ENCODE data around the gene SFXN5.

The SFXN5 gene

DNA sequence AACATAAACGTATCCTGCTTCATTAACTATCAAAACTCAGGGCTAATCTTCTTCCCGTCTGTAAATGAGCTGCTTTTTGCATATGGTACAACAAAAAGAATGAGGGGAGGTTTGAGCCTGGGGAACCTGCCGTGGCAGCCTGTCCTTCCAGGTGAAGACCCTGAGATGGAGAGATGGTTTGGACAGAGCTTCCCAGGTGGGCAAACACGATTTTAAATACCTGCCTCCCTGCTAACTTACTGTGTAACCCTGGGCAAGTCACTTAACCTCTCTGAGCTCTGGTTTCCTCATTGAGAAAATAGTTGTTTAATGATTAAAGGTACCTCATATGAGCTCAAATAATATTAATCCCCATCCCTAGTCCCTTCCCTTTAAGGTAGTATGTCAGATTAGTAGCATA lies 145.1 kb downstream of the SFXN5 start:
- CTCF ChIA-PET, result interaction anchor here (0.8 to 4.8 kb wide), 8 partner anchors 12 to 287 kb away, joined by 3 to 38 read pairs (median 4); partner anchors contain the start of gene SPR
- POLR2A ChIA-PET, result no interaction called here
- no peak for DNase-seq (ENCODE audit: low read depth, low spot score)
- H3K4me3 ChIP-seq (ENCODE audit: low read depth, low read length), result no peak overlapping the region
- TF ChIP-seq, protein P1, sequence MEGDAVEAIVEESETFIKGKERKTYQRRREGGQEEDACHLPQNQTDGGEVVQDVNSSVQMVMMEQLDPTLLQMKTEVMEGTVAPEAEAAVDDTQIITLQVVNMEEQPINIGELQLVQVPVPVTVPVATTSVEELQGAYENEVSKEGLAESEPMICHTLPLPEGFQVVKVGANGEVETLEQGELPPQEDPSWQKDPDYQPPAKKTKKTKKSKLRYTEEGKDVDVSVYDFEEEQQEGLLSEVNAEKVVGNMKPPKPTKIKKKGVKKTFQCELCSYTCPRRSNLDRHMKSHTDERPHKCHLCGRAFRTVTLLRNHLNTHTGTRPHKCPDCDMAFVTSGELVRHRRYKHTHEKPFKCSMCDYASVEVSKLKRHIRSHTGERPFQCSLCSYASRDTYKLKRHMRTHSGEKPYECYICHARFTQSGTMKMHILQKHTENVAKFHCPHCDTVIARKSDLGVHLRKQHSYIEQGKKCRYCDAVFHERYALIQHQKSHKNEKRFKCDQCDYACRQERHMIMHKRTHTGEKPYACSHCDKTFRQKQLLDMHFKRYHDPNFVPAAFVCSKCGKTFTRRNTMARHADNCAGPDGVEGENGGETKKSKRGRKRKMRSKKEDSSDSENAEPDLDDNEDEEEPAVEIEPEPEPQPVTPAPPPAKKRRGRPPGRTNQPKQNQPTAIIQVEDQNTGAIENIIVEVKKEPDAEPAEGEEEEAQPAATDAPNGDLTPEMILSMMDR (IDR thresholded peaks at IDR 0.05; ENCODE audit: insufficient read depth, low read length, missing control alignments), result no peak

DNA sequence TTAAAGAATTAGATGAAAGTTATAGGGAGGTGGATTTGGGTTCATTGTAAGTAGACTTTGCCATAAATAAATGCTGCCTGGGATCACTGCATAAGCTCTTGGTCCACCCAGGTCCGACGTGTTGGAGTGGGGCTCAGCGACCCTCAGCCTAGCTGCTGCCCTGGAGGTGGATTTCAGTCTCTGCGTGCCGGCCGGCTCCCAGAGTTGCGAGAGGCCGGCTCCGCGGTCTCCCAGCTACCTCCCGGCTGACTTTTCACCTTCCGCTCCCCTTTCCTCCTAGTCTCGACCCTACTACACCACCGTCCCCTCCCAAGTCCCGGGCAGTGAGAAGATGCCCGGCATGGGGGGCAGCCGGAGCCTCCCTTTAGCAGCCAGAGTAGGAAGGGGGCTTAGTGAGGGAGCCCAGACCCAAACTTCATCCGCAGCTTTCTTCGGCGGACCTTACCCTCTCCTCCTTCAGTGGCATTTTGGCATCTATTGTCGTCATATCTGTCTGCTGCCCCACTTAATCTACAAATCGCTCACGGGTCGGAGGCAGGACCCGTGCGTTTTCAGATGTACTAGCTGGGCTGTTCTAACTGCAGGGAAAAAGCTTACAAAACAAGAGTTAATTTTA lies 146.1 kb downstream of the SFXN5 start:
- TF ChIP-seq, protein P1 (IDR thresholded peaks at IDR 0.05; ENCODE audit: insufficient read depth, low read length, missing control alignments), result no peak
- POLR2A ChIA-PET, result no interaction called here
- CTCF ChIA-PET, result interaction anchor here (1.1 to 4.8 kb wide), 7 partner anchors 8 to 252 kb away, joined by 3 to 38 read pairs (median 6); partner anchors contain the start of gene SPR
- H3K4me3 ChIP-seq (ENCODE audit: low read depth, low read length), result no peak overlapping the region
- no peak for DNase-seq (ENCODE audit: low read depth, low spot score)

DNA sequence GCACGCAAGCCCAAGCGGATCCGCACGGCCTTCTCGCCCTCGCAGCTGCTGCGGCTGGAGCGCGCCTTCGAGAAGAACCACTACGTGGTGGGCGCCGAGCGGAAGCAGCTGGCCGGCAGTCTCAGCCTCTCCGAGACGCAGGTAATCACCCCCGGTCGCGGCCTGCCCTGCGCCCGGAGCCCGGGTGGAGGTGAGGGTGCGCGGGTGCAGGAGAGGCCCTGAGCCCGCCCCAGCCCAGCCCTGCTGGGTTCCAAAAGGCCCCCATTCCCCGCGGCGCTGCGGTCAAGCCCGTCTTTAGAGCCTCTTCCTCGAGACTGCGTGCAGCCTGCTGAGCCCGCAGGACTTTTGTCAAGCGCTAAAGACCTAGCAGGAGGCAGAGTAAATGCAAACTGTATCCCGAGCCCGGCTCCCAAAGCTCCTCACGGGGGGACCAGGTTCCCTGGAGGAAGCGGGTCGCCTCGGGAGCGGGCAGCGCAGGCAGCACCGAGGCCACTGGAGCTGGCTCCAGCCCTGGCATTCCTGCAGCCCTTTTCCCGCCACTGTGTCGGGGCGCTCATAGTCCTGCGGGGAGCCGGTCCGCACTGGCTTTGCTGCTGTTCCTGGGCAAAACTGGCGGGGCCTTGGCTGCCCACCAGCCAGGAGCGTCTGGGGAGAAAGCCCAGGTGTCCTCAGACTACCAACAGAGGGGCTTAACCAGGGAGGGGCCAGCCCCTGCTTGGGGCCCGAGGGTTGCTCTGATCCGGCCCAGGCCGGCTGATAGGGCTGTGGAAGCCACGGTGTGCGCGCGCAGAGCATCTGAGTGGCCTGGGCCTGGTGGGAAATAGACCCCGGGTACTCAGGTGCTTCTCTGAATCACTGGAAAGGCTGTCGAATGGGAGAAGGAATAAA lies 146.9 kb downstream of the SFXN5 start:
- no peak overlapping the region for H3K4me3 ChIP-seq (ENCODE audit: low read depth, low read length)
- POLR2A ChIA-PET, result no interaction called here
- no peak for DNase-seq (ENCODE audit: low read depth, low spot score)
- TF ChIP-seq, protein P1 (IDR thresholded peaks at IDR 0.05; ENCODE audit: insufficient read depth, low read length, missing control alignments), result no peak
- CTCF ChIA-PET, result interaction anchor here (1.1 to 4.8 kb wide), 4 partner anchors 9 to 69 kb away, joined by 3 to 38 read pairs (median 4); partner anchors contain the start of gene SPR

DNA sequence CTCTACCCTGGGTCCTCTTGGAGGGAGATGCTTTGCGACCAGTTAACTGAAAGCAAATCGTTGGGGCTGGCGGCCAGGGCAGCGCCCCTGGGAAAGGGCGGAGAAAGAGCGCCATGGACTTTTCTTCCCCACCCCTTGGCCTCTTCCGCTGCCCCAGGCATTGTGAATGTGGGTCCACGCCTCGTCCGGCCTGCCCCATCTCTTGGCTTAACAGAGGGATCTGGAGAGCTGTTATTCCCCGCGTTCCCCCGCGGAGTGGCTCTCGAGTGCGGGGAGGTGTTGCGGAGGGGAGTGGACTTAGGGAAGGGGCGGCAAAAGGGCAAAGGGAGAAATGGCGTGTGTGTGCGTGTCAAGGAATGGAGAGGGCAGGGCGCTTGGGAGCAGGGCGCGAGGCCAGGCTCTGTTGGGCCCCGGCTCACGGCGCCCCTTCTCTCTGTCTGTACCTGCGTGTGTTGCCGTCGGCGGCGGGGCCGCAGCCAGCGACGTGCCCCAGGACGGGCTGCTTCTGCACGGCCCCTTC lies 147.6 kb downstream of the SFXN5 start:
- H3K4me3 ChIP-seq (ENCODE audit: low read depth, low read length), result no peak overlapping the region
- ChIA-PET CTCF (interaction anchor here (0.8 to 1.4 kb wide), 3 partner anchors 9 to 163 kb away, joined by 3 read pairs; no protein-coding TSS in a partner anchor), POLR2A (no interaction called here)
- no peak for DNase-seq (ENCODE audit: low read depth, low spot score)
- TF ChIP-seq, protein P1 (IDR thresholded peaks at IDR 0.05; ENCODE audit: insufficient read depth, low read length, missing control alignments), result no peak

DNA sequence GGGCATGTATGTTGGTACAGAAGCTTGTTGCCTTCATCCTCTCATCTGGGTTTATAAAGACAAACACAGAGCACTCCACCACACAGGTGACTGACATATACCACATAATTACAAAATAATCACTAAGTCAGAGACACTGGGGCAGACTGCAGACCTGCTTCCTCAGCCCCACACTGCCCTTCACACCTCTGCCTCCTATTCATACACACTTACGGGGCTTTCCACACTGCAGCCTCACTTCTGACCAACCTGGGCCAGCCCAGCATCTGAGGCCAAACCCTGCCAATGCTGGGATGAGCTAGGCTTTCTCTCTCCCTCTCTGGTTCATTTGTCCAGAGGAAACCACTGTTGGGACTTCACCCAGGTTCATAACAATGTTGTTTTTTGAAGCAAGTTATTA lies 149.7 kb downstream of the SFXN5 start:
- no peak for DNase-seq (ENCODE audit: low read depth, low spot score)
- H3K4me3 ChIP-seq (ENCODE audit: low read depth, low read length), result no peak overlapping the region
- ChIA-PET CTCF (no interaction called here), POLR2A (no interaction called here)
- TF ChIP-seq, protein P1 (IDR thresholded peaks at IDR 0.05; ENCODE audit: insufficient read depth, low read length, missing control alignments), result no peak

Data from AG04449 (cell line).